DOHH2 (cell line): ENCODE data around the gene DDX54.

Source experiments
- H3F3A ChIP-seq: fragments of 200-600 bp; sonication (generic), shearing (Covaris generic); 2 replicates; pipeline ENCODE4 v1.6.0; 2016; ENCODE audit warnings: antibody characterized with exemption, mild to moderate bottlenecking; ENCODE audit not compliant: control insufficient read depth, insufficient read depth
- H3K27ac ChIP-seq: fragments of 200-600 bp; sonication (generic); 2 replicates; pipeline ENCODE4 v1.5.1; 2014; ENCODE audit warnings: low read depth, mild to moderate bottlenecking, low read length, moderate library complexity
- H3K27me3 ChIP-seq: fragments of 200-600 bp; sonication (generic); 2 replicates; pipeline ENCODE4 v1.6.1; 2014; ENCODE audit warnings: mild to moderate bottlenecking, low read length, mixed read lengths; ENCODE audit not compliant: control insufficient read depth
- H3K36me3 ChIP-seq: fragments of 200-600 bp; sonication (generic); 2 replicates; pipeline ENCODE4 v1.6.1; 2014; ENCODE audit warnings: mild to moderate bottlenecking, low read length, moderate library complexity, mixed read lengths; ENCODE audit not compliant: control insufficient read depth
- H3K4me1 ChIP-seq: fragments of 200-600 bp; sonication (generic); 2 replicates; pipeline ENCODE4 v1.6.1; 2014; ENCODE audit warnings: mild to moderate bottlenecking, low read length, mixed read lengths; ENCODE audit not compliant: control insufficient read depth
- H3K4me2 ChIP-seq: fragments of 200-600 bp; sonication (generic); 2 replicates; pipeline ENCODE4 v1.6.0; 2014; ENCODE audit warnings: mild to moderate bottlenecking, low read length, moderate library complexity
- H3K4me3 ChIP-seq: fragments of 200-600 bp; sonication (generic); 2 replicates; pipeline ENCODE4 v1.5.1; 2014; ENCODE audit warnings: mild to moderate bottlenecking, low read length, mixed read lengths
- H3K79me2 ChIP-seq: fragments of 200-600 bp; sonication (generic); 2 replicates; pipeline ENCODE4 v1.6.1; 2014; ENCODE audit warnings: mild to moderate bottlenecking, low read length, mixed read lengths; ENCODE audit not compliant: control insufficient read depth
- H3K9me2 ChIP-seq: fragments of 200-600 bp; sonication (generic); replicated peaks from 2 replicates; pipeline ENCODE4 v1.6.1; 2014; ENCODE audit warnings: mild to moderate bottlenecking, low read length, mixed read lengths; ENCODE audit not compliant: control insufficient read depth
- H3K9me3 ChIP-seq: fragments of 200-600 bp; sonication (generic); 2 replicates; pipeline ENCODE4 v1.6.1; 2014; ENCODE audit warnings: antibody characterized with exemption, low read length, mixed read lengths; ENCODE audit not compliant: control insufficient read depth, insufficient read depth
- H4K20me1 ChIP-seq: fragments of 200-600 bp; sonication (generic); 2 replicates; pipeline ENCODE4 v1.6.0; 2014; ENCODE audit warnings: low read depth, mild to moderate bottlenecking, antibody characterized with exemption, low read length, moderate library complexity; ENCODE audit not compliant: control insufficient read depth, insufficient read depth
- EZH2phosphoT487 ChIP-seq: fragments of 200-600 bp; sonication (generic); IDR thresholded peaks from 2 replicates; pipeline ENCODE4 v1.6.1; 2017; ENCODE audit warnings: borderline replicate concordance, mild to moderate bottlenecking, antibody characterized with exemption, low read length, moderate library complexity, mixed read lengths
- TF ChIP-seq, protein P1 (sequence below): fragments of 200-600 bp; sonication (generic); IDR thresholded peaks from one replicate; pipeline ENCODE4 v1.5.1; 2014; ENCODE audit warnings: antibody characterized with exemption, mild to moderate bottlenecking, low read depth, low read length; ENCODE audit not compliant: poor library complexity, severe bottlenecking

Gene DDX54

DNA sequence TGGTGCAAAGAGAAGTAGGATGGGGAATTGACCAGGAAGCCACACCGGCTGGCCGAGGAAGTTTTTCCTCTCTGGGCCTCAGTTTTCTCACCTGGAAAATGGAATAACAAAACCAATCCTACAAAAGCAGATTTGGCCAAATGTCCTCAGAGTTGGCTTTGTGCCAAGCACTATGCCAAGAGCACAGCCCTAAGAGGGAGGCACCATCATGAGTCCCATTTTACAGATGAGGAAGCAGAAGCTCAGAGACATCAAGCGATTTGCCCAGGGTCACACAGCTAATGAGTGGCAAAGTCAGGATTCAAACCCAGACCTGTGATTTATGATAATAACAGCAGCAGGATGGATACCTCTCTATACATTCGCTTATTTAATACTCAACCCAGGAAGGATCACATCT is 77.0 kb downstream of the DDX54 start:
- Histone ChIP-seq H4K20me1 (no peaks in the 10 kb centered on the region), H3K4me1 (peaks cover 55% of the 10 kb centered on the region), H3F3A (peaks cover 14% of the 10 kb centered on the region; the same call in 1 of the 2 replicates), H3K4me3 (no peak overlapping the region), H3K4me2 (no peak overlapping the region), H3K27me3 (no peaks in the 10 kb centered on the region), H3K36me3 (peaks cover 24% of the 10 kb centered on the region), H3K9me2 (no peaks in the 10 kb centered on the region), H3K27ac (no peak overlapping the region), H3K79me2 (peaks cover 10% of the 10 kb centered on the region), H3K9me3 (no peaks in the 10 kb centered on the region)
- TF ChIP-seq, protein P1, sequence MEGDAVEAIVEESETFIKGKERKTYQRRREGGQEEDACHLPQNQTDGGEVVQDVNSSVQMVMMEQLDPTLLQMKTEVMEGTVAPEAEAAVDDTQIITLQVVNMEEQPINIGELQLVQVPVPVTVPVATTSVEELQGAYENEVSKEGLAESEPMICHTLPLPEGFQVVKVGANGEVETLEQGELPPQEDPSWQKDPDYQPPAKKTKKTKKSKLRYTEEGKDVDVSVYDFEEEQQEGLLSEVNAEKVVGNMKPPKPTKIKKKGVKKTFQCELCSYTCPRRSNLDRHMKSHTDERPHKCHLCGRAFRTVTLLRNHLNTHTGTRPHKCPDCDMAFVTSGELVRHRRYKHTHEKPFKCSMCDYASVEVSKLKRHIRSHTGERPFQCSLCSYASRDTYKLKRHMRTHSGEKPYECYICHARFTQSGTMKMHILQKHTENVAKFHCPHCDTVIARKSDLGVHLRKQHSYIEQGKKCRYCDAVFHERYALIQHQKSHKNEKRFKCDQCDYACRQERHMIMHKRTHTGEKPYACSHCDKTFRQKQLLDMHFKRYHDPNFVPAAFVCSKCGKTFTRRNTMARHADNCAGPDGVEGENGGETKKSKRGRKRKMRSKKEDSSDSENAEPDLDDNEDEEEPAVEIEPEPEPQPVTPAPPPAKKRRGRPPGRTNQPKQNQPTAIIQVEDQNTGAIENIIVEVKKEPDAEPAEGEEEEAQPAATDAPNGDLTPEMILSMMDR, result no peak
- no peak for TF ChIP-seq EZH2phosphoT487
